OCI-LY3 (cell line): Measurements from ENCODE around the gene FRMD4A.

Experiments
- CTCF ChIP-seq: fragments of 200-600, 300-600 bp; sonication (generic); IDR thresholded peaks from 2 replicates; pipeline ENCODE4 v1.5.1; 2014; ENCODE audit warnings: antibody characterized with exemption, low read length, low read depth
- EZH2phosphoT487 ChIP-seq: fragments of 200-600 bp; shearing (Covaris generic); IDR thresholded peaks from 2 replicates; pipeline ENCODE4 v1.6.1; 2018; ENCODE audit warnings: antibody characterized with exemption, mixed run types, low read depth

DNA sequence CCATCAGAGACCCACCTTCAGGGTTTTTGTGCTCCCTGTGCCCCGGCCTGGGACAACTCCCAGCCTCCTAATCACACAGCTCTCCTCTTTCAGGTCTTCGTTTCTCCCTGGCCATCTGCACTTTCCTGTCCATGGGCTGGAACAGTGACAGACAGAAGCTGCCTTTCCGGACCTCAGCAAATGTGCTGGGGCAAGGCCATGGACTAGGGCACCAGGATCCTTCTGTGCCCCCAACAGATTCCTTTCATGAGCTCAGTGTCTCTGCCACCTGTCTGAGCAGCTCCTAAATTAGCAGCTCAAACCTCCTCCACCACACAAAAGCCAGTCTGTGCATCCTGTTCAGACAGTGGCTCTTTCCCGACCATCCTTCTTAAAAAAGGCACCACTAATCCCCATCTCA, 41.9 kb upstream of the FRMD4A start:
- TF ChIP-seq CTCF (no peak), EZH2phosphoT487 (no peak)
